ENCODE results near the gene ASTN2.

Gene ASTN2

GRCh38 chr9:116491219-116491618, 923.6 kb downstream of the ASTN2 start:
- no peak for ATAC-seq (ENCODE audit: low read depth)
- no peak overlapping the region for H3K4me3 Mint-ChIP-seq
- H3K27ac Mint-ChIP-seq: no peak overlapping the region
- H3K27me3 Mint-ChIP-seq: no peaks in the 10 kb centered on the region
- H3K9me3 Mint-ChIP-seq: no peaks in the 10 kb centered on the region
- H3K36me3 Mint-ChIP-seq: no peaks in the 10 kb centered on the region
- no peaks in the 10 kb centered on the region for H3K4me1 Mint-ChIP-seq
- DNase-seq (ENCODE audit: low spot score in 2 of 2): no peak

DNA sequence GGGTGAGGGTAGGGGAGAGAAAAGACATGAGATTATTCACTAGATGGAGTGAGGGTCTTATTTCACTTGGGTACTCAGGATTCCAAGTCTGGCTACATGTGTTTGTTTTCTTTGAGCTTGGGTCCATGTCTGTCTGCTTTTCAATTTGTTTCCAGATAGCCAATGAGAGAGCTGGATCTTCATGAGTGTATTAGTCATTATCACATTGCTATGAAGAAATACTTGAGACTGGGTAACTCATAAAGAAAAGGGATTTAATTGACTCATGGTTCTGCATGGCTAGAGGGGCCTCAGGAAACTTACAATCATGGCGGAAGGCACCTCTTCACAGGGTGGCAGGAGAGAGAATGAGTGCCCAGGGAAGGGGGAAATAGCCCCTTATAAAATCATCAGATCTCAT, 924.5 kb downstream of the ASTN2 start:
- no peaks in the 10 kb centered on the region for H3K27me3 Mint-ChIP-seq
- DNase-seq (ENCODE audit: low spot score in 2 of 2) (no peak), ATAC-seq (ENCODE audit: low read depth) (no peak)
- no peaks in the 10 kb centered on the region for H3K9me3 Mint-ChIP-seq
- H3K27ac Mint-ChIP-seq: no peak overlapping the region
- no peak overlapping the region for H3K4me3 Mint-ChIP-seq
- H3K4me1 Mint-ChIP-seq: no peaks in the 10 kb centered on the region
- no peaks in the 10 kb centered on the region for H3K36me3 Mint-ChIP-seq

DNA sequence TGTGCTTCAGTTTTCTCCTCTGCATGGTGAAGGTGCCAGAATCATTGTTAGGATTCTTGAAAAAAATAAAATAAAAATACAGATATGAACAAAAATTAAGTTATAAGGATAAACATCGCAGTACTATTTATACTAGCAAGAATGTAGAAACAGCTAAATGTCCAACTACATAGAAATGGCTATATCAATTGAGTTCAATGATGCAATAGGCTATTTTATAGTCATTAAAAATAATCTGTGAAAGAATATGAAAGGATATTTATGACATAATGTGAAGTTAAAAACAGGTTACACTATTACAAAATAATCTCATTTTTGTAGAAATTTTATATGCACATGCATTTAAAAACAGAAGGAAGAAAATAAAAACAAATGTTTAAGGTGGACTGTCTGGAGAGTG, 926.5 kb downstream of the ASTN2 start:
- DNase-seq (ENCODE audit: low spot score in 2 of 2) (no peak), ATAC-seq (ENCODE audit: low read depth) (no peak)
- H3K4me3 Mint-ChIP-seq: no peak overlapping the region
- H3K9me3 Mint-ChIP-seq: no peaks in the 10 kb centered on the region
- H3K4me1 Mint-ChIP-seq: no peaks in the 10 kb centered on the region
- no peak overlapping the region for H3K27ac Mint-ChIP-seq
- no peaks in the 10 kb centered on the region for H3K27me3 Mint-ChIP-seq
- peaks cover 4% of the 10 kb centered on the region for H3K36me3 Mint-ChIP-seq

DNA sequence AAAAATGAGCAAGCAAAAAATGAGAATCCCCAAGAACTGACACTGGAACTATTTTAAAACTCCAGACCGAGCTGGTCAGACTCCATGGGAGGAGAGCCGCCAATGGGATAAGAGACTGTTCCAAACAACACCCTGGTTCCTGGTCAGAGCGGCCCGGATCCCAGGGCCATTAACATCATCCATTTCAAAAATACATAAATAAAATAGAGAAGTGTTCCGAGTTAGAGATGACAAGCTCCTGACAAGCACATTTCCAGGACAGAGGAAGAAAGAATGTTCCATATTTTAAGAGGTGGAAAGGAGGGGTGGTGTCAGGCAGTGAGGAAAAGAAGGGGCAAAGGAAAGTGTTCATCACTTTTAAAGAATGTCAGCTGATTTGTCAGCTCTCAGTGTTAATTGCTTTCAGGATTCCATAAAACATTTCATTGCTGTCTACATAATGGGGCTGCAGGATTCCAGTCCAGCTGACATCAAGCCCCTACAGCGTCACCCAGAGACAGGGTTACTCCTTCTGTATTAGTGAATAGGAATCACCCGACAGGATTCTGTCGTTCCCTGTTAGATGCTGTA, 930.3 kb downstream of the ASTN2 start:
- Mint-ChIP-seq H3K36me3 (peaks cover 6% of the 10 kb centered on the region), H3K27ac (no peak overlapping the region), H3K9me3 (no peaks in the 10 kb centered on the region), H3K4me3 (no peak overlapping the region), H3K4me1 (peaks cover 3% of the 10 kb centered on the region), H3K27me3 (no peaks in the 10 kb centered on the region)
- ATAC-seq (ENCODE audit: low read depth) (no peak), DNase-seq (ENCODE audit: low spot score in 2 of 2) (no peak)

DNA sequence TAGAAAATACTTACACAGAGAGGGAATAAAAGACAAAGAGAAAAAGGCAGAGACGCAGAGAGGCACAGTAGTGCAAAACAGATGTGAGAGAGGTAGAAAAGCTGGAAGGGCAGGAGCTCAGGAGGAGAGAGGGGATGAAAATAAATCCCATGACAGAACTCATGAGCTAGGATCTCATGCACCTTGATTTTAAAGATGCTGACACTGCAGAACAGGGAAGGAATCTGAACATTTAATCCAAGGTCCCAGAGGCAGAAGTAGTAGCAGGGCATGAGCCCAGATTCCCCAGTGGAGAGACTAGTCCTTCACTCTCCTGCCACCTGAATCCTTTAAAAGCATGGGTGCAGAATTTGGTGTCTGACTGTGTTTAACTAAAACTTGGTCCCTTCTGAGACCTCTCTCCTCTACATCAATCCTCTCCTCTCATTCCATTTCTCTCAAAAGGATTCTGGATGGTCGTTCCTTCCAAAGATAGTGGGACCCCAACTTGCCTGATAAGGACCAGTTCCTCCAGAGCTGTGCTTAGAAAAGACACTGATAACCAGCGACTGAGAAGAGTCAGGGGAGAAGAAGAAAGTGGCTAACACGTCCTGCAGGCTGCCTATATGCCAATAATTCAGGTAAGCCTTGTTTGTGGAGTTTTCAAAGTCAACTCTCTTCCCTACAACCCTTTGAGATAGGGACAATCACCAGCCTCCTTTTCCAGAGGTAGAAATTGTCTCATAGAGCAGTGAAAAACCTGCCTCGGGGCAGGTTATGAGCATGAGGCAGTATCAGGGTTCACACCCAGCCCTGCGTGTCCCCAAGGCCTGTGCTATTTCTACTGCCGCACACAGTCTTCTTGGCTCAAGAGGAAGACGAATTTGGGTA, 931.0 kb downstream of the ASTN2 start:
- no peaks in the 10 kb centered on the region for H3K9me3 Mint-ChIP-seq
- peaks cover 3% of the 10 kb centered on the region for H3K4me1 Mint-ChIP-seq
- no peaks in the 10 kb centered on the region for H3K27me3 Mint-ChIP-seq
- no peak for DNase-seq (ENCODE audit: low spot score in 2 of 2)
- no peak for ATAC-seq (ENCODE audit: low read depth)
- no peak overlapping the region for H3K27ac Mint-ChIP-seq
- no peak overlapping the region for H3K4me3 Mint-ChIP-seq
- H3K36me3 Mint-ChIP-seq: peaks cover 6% of the 10 kb centered on the region

- no peak overlapping the region for H3K27ac Mint-ChIP-seq
- peaks cover 7% of the 10 kb centered on the region for H3K36me3 Mint-ChIP-seq
- ATAC-seq (ENCODE audit: low read depth): no peak
- H3K4me1 Mint-ChIP-seq: peaks cover 3% of the 10 kb centered on the region
- no peaks in the 10 kb centered on the region for H3K27me3 Mint-ChIP-seq
- peaks cover 1% of the 10 kb centered on the region for H3K9me3 Mint-ChIP-seq
- no peak overlapping the region for H3K4me3 Mint-ChIP-seq
- DNase-seq (ENCODE audit: low spot score in 2 of 2): no peak
Measured at GRCh38 chr9:116482740-116483139, 932.1 kb downstream of the ASTN2 start.

DNA sequence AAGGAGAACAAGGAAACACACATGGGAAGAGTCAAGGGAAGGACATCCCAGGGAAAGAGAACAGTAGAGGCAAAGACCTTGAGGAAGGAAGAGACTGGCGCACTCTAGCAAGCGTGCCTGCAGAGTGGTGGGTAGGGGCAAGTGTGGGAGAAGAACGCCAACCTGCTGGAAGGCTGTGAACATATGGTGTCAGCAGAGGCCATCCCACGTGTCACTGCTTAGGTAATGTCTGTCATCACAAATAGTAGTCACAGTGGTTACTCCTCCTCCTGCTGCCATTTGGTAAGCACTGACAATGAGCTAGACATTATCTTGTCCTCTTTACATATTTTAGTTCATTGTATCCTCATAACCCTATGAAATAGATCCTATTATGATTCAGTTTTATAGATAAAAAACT, 934.2 kb downstream of the ASTN2 start:
- H3K9me3 Mint-ChIP-seq: peaks cover 2% of the 10 kb centered on the region
- peaks cover 18% of the 10 kb centered on the region for H3K36me3 Mint-ChIP-seq
- H3K27ac Mint-ChIP-seq: no peak overlapping the region
- DNase-seq (ENCODE audit: low spot score in 2 of 2) (no peak), ATAC-seq (ENCODE audit: low read depth) (no peak)
- peaks cover 3% of the 10 kb centered on the region for H3K4me1 Mint-ChIP-seq
- no peaks in the 10 kb centered on the region for H3K27me3 Mint-ChIP-seq
- H3K4me3 Mint-ChIP-seq: no peak overlapping the region

DNA sequence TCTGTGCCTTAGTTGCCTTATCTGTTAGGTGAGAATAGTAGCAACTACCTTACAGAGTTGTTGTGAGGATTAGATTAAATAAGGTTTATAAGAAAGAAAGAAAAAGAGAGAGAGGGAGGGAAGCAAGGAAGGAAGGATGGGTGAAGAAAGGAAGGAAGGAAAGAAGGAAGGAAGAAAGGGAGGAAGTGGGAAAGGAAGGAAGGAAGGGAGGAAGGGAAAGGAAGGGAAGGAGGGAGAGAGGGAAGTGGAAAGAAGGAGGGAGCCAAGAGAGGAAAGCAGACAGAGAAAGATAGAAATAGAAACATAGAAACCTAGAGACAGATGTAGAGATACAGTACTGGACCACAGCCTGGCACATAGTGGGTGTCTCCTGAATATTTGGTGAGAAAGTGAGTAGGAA, 934.9 kb downstream of the ASTN2 start:
- DNase-seq (ENCODE audit: low spot score in 2 of 2) (no peak), ATAC-seq (ENCODE audit: low read depth) (no peak)
- Mint-ChIP-seq H3K4me3 (no peak overlapping the region), H3K4me1 (peaks cover 3% of the 10 kb centered on the region), H3K27ac (no peak overlapping the region), H3K9me3 (peaks cover 2% of the 10 kb centered on the region), H3K27me3 (no peaks in the 10 kb centered on the region), H3K36me3 (peaks cover 18% of the 10 kb centered on the region)

DNA sequence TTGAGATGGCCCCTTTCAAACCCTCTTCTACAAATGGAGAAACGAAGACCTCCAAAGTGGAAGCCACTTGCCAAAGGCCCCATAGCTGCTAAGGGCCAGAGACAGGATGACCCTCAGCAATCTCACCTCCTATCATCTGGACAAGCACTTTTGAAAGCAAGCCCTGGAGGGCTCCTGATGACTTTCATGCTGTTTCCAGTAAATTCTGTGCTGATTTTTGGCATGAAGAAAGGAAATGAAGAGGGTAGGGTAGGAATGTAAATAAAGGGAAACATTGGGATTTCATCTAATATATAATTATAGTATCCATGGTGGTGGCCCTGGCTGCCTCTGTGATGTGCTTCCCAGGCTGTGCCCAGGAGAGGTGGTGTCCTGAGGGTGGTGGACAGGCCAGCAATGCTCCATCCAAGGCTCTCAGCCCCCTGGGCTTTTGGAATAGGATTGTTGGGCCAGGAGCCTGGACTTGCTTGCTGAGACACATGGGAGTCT, 935.8 kb downstream of the ASTN2 start:
- Mint-ChIP-seq H3K9me3 (peaks cover 2% of the 10 kb centered on the region), H3K27me3 (no peaks in the 10 kb centered on the region)

DNA sequence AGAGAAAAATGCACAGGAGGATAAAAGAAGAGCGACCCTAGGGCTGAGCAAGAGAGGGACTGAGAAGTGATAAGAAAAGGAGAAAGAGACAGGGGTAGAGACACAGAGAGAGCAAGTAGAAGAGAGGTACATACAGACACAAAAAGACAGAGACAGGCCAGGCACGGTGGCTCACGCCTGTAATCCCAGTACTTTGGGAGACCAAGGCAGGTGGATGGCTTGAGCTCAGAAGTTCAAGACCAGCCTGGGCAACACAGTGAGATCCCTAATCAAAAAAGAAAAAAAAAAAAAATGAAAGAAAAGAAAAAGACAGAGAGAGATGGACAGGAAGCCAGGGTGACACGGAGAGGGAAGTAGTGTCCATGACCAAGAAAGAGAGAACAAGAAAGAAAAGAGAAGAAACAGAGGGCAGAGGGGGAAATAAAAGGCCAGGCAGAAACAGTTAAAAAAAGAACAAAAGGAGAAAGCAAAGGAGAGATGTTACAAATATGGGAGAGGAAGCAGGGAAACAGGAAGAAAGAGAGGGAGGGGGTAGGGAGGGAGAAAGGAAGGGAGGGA, 937.2 kb downstream of the ASTN2 start:
- H3K36me3 Mint-ChIP-seq: peaks cover 18% of the 10 kb centered on the region
- DNase-seq (ENCODE audit: low spot score in 2 of 2): no peak
- H3K4me1 Mint-ChIP-seq: peaks cover 3% of the 10 kb centered on the region
- peaks cover 2% of the 10 kb centered on the region for H3K9me3 Mint-ChIP-seq
- H3K4me3 Mint-ChIP-seq: no peak overlapping the region
- no peak for ATAC-seq (ENCODE audit: low read depth)
- H3K27me3 Mint-ChIP-seq: no peaks in the 10 kb centered on the region
- H3K27ac Mint-ChIP-seq: no peak overlapping the region

More for the DNA sequence above, 935.8 kb downstream of the ASTN2 start:
- Mint-ChIP-seq H3K4me3 (no peak overlapping the region), H3K36me3 (peaks cover 16% of the 10 kb centered on the region), H3K27ac (no peak overlapping the region), H3K4me1 (peaks cover 3% of the 10 kb centered on the region)
- ATAC-seq (ENCODE audit: low read depth) (no peak), DNase-seq (ENCODE audit: low spot score in 2 of 2) (no peak)

DNA sequence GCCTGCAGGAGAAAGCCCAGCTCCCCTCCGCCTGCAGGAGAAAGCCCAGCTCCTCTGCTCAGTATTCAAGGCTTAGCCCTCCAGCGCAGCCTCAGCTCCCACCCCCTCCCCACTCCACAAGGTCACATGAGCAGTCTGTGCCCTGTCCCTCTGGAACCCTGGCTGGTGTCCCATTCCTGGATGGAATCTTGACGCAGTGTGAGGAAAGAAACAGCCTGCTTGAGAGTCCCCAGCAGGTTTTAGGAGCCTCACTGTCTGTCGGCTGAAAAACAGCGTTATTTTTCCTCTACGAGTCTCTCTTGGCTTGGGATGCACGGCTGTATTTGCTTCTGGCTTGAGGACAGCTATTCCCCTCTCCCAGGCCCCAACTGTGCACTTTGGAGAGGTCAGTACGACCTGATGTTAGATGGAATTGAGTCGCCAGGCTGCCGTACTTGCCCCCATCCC, 937.9 kb downstream of the ASTN2 start:
- ATAC-seq (ENCODE audit: low read depth) (no peak), DNase-seq (ENCODE audit: low spot score in 2 of 2) (no peak)
- Mint-ChIP-seq H3K27me3 (no peaks in the 10 kb centered on the region), H3K9me3 (peaks cover 2% of the 10 kb centered on the region), H3K4me1 (peaks cover 3% of the 10 kb centered on the region), H3K4me3 (no peak overlapping the region), H3K27ac (no peak overlapping the region), H3K36me3 (peaks cover 18% of the 10 kb centered on the region)

GRCh38 chr9:116476002-116476401, 938.9 kb downstream of the ASTN2 start:
- Mint-ChIP-seq H3K4me3 (no peak overlapping the region), H3K27ac (no peak overlapping the region), H3K27me3 (no peaks in the 10 kb centered on the region), H3K36me3 (peaks cover 18% of the 10 kb centered on the region), H3K4me1 (peaks cover 3% of the 10 kb centered on the region), H3K9me3 (peaks cover 2% of the 10 kb centered on the region)
- ATAC-seq (ENCODE audit: low read depth) (no peak), DNase-seq (ENCODE audit: low spot score in 2 of 2) (no peak)

DNA sequence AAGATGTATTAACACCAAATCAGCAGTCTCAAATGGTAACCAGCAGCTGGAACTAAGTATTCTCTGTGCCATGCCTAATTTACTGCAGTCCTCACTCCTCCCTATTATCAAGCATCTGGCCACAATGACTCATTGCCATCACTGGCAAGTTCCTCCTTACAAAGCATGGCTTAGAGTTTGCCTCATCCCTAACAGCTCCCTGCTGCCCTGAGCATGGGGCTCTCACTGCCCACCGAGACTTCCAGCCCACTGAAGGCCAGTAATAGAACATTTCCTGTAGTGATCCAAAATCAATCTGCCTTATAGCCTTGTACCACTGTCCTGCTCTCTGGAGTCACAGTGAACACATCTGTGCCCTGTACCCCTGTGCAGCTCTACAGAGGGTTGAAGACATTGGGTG, 939.7 kb downstream of the ASTN2 start:
- Mint-ChIP-seq H3K27me3 (no peaks in the 10 kb centered on the region), H3K27ac (no peak overlapping the region), H3K9me3 (peaks cover 2% of the 10 kb centered on the region), H3K4me1 (peaks cover 3% of the 10 kb centered on the region), H3K36me3 (peaks cover 18% of the 10 kb centered on the region), H3K4me3 (no peak overlapping the region)
- ATAC-seq (ENCODE audit: low read depth): no peak
- DNase-seq (ENCODE audit: low spot score in 2 of 2): no peak

- Mint-ChIP-seq H3K4me1 (no peaks in the 10 kb centered on the region), H3K9me3 (no peaks in the 10 kb centered on the region), H3K27me3 (no peaks in the 10 kb centered on the region), H3K36me3 (peaks cover 9% of the 10 kb centered on the region), H3K4me3 (no peak overlapping the region), H3K27ac (no peak overlapping the region)
- DNase-seq (ENCODE audit: low spot score in 2 of 2) (no peak), ATAC-seq (ENCODE audit: low read depth) (no peak)
Measured at GRCh38 chr9:116471944-116472506, 942.8 kb downstream of the ASTN2 start.

Measured in memory B cell (primary cell).